GM19452 (cell line): ENCODE measurements around the gene KIF2A.

ENCODE experiments used
- ATAC-seq: cut with Tn5 transposase; IDR thresholded peaks from one replicate; pipeline ENCODE4 v1.9.1; 2021; ENCODE audit not compliant: unreplicated experiment

KIF2A gene

DNA sequence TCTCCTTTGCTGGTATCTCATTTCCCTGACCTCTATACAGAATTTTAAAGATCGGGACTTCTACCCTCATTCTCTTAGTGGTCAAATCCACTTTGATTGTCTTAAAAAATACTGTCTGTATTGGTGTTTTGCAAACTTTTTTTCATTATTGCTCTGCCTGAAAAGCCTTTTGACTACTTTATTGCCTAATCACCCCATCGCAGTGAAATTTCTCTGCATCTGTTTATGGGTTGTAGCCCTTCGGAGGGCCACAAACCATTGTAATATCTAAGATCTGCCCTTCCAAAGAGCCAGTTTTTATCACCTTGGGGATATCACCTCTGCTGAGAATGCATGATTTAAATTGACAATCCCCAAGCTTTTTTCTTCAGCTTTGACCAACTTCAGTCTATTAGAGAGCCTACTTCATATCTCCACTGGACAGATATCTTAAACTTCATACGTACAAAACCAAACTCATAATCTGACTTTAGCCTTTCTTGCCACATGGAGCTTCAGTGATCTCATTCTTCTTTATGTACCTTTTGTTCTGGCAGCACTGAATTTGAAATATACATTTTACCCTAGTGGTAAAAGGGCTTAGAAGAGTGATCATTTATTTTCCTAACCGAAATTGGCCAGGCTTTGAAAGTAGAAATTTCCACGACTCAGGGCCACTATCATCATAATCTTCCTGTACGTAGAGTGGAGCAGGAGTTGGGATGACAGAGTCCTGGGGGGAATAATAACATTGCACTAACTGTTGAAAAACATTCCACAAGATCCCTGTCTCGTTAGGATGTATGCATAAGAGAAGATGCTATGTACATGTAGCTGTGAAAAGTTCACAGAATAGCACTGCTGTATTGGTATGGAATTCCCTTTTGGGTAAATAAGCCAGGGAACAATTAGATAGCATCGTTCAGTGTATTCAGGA, 21.4 kb downstream of the KIF2A start:
- ATAC-seq = no peak

- no peak for ATAC-seq
Observed at GRCh38 chr5:62328772-62329491, 22.9 kb downstream of the KIF2A start.

- ATAC-seq = no peak
Observed at GRCh38 chr5:62330302-62330701, 24.3 kb downstream of the KIF2A start.

DNA sequence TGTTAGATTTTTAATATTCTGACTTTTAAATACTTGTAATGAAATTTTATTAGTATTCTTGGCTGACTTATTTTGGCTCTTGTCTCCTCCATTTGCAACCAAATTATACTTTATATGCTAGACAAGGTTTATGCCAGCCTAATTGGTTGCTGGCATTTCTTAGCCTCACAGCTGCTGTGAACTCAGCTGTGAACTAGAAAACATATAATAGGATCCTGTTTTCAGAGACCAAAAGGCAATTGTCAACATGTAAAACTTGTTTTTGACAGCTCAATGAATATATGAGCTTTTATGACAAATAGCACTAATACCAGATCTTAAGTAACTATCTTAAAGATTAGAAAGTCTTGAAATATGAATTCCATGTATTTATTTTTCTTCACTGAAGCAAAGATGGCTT, 25.9 kb downstream of the KIF2A start:
- ATAC-seq = no peak

GRCh38 chr5:62333250-62333794, 27.3 kb downstream of the KIF2A start:
- ATAC-seq = no peak

DNA sequence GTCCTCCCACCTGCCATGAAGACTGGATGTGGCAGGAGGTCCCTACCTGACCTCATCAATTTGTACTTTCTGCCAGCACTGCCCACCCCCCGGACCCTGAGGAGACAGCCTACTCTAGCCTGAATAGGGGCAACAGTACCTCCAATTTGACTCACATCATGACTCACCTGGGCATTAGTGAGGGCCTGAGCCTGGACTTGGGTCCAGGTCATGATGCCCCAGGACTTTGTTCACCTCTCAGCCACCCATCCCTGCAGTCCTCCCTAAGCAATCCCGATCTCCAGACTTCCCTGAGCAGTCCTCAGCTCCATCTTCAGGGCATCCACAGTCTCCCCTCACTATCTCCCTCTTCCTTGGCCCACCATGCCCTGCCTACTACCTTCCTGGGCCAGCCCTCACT, 28.1 kb downstream of the KIF2A start:
- ATAC-seq = no peak

GRCh38 chr5:62340392-62340791, 34.4 kb downstream of the KIF2A start:
- ATAC-seq = no peak

DNA sequence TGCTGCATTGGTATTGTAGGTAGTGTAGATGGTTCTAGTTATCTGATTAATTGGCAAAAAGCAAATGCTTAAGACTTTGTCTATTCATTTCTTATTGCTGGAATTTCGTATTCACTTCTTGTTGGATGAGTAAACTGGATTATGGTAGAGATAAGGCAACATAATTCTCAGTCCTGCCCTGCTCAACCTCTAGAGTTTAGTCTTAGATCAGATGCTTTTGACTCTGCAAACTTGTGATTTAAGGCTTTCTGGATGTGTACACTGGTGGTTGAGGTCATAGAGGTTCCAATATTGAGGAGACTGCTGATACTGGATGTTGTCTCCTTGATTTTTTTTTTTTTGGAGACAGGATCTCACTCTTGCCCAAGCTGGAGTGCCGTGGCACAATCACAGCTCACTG, 35.0 kb downstream of the KIF2A start:
- no peak for ATAC-seq

DNA sequence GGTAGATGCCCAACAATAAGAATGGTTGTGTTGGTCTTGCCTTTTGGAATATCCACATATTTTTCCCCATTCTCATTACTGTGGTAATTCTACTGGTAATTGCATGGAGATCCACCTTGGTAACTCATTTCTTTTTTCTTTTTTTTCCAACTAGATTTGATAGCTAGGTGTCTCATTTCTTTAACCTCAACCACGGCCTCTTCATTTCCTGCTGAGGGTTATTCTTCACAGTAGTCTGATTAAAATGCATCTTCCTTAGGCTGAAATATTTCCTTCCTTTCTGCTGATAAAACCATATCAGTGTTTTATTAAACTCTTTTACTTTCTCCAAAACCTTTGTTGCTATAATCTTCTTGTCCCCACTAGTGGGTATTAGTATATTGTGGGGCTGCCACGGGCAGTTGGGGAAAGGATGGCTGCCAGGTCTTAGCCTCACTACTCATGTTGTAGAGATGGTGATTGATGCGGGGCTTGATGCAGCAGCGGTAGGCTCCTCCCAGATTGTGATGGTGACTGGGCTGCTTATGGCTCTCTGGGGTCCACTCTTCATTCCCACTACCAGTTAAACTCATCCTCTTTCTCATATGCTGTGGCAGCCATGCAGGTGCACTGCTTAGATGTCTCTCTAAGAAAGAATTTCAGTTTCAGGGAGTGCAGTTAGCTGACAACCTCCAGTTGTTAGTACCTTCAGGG, 35.9 kb downstream of the KIF2A start:
- peak; percentile 65 for ATAC-seq

- ATAC-seq = peak; percentile 40
Observed at GRCh38 chr5:62342476-62342837, 36.5 kb downstream of the KIF2A start.

GRCh38 chr5:62343428-62343827, 37.4 kb downstream of the KIF2A start:
- no peak for ATAC-seq

DNA sequence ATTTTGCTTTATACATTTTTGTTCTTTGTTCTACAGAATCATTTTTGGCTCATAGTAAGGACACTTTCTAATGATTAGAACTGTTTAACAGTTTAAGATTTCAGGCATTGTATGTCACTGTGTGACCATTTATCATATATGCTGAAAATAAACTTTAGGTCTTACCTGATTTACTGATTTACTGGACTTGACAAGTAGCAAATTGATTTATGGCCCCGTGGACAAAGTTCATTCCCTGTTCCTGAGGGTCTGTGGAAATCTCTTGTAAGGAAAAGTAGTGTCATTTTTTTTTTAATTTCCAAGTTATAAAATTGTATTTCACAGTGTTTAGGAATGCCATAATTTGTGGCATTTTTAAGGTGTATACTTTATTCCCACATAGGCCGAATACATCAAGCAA, 40.7 kb downstream of the KIF2A start:
- no peak for ATAC-seq

- no peak for ATAC-seq
Observed at GRCh38 chr5:62347928-62348327, 41.9 kb downstream of the KIF2A start.

DNA sequence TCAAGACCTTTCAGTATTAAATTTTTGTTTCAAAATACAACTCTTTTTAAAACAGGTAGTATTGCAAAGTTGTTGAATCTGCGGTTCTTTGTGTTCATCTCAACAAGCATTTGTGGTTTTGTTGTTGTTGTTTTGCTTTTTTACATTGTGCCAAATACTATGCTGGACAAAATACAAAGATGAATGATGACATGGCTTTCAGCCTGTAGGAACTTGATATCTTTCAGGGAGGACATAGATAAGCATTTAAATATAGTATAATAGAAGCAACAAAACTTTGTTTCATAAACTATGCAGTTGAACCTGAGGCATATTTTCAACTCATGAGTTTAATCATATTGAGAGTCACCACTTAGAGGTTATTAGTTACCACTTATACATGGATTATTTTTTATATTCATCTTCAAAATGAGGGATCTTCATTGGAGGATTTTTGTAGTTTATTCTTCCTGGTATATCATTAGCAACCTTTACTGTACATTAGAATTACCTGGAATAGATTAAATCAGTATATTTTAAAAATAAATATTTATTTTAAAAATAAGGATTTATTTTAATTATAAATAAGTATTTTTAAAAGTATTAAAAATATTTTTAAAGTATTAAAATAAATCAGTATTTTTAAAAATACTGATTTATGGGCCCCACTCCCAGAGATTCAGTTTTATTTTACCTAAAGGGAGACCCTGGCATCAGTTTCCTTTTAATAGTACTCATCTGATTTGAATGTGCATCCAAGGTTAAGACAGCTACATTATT, 42.9 kb downstream of the KIF2A start:
- no peak for ATAC-seq

GRCh38 chr5:62354028-62354874, 48.2 kb downstream of the KIF2A start:
- peak; percentile 75 for ATAC-seq

GRCh38 chr5:62362701-62363100, 56.7 kb downstream of the KIF2A start:
- no peak for ATAC-seq

GRCh38 chr5:62369039-62369438, 63.0 kb downstream of the KIF2A start:
- ATAC-seq = no peak

GRCh38 chr5:62371409-62371808, 65.4 kb downstream of the KIF2A start:
- no peak for ATAC-seq

DNA sequence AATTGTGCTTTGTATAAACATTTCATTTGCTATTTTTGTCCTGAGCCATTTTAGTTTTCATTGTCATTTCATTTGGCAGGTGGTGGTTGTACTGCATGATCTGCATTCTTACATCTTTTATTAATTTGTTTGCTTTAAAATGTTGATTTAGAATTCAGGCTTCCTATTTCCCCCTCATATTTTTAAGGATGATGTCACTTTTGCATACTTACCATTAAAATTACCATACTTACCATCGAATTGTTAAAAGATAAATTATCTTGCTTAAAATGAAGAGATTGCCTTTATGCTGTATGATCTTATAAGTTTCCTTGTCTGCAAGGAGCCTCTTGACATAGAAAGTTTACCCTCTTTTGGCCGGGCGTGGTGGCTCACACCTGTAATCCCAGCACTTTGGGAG, 66.6 kb downstream of the KIF2A start:
- ATAC-seq = no peak

DNA sequence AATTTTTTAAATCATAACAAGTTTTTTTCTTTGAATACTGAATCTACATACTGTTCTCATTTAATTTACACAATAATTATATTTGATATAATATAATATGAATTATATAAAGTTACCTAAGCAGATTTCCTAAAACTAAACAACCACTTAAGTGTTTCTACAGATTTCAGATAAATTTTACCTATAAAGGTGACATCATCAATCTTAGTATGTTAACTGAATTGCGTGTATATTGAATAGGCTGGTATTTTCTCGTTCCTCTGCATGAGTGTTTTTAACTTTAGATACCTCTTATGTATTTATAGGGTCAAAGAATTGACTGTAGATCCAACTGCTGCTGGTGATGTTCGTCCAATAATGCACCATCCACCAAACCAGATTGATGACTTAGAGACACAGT, 67.4 kb downstream of the KIF2A start:
- ATAC-seq = no peak
